HL-60 (cell line): ENCODE results near the gene VCAN.
"Not testable (repeated sequence)": the region's sequence is repeated elsewhere in the genome, so short reads cannot be mapped to it uniquely, and the experiment has no call there.

Source experiments
- DNase-seq, 2 experiments: peaks; one replicate each; pipeline ENCODE4 v3.0.0-alpha.2; 2010 to 2020; ENCODE audit warnings: low read depth in 1 of 2, low spot score in 1 of 2
- H3K27ac ChIP-seq: fragments of 250-450 bp; sonication (Bioruptor Pico); replicated peaks from 2 replicates; pipeline ENCODE4 v1.5.1; 2020; ENCODE audit warnings: mild to moderate bottlenecking, moderate library complexity
- H3K27me3 ChIP-seq: fragments of 250-450 bp; sonication (Bioruptor Pico); 2 replicates; pipeline ENCODE4 v1.5.1; 2021; ENCODE audit warnings: mild to moderate bottlenecking, moderate library complexity; ENCODE audit not compliant: insufficient read depth, poor library complexity, severe bottlenecking
- H3K4me3 ChIP-seq: replicated peaks from 2 replicates; pipeline ENCODE4 v1.5.1; 2011; ENCODE audit warnings: mild to moderate bottlenecking, control low read depth, low read length; ENCODE audit not compliant: insufficient read depth
- CTCF ChIP-seq: IDR thresholded peaks from one replicate; pipeline ENCODE4 v1.5.1; 2011; ENCODE audit warnings: low read length, control low read depth, inconsistent platforms; ENCODE audit not compliant: insufficient read depth
- GABPA ChIP-seq: IDR thresholded peaks from 2 replicates; pipeline ENCODE4 v1.6.1; 2012; ENCODE audit warnings: low read depth
- POLR2AphosphoS5 ChIP-seq: IDR thresholded peaks from 2 replicates; pipeline ENCODE4 v1.6.1; 2012; ENCODE audit warnings: low read depth
- REST ChIP-seq: IDR thresholded peaks from 2 replicates; pipeline ENCODE4 v1.6.1; 2012; ENCODE audit warnings: low read depth; ENCODE audit not compliant: insufficient replicate concordance
- SPI1 ChIP-seq: IDR thresholded peaks from 2 replicates; pipeline ENCODE4 v1.6.1; 2012; ENCODE audit warnings: low read depth, mild to moderate bottlenecking, borderline replicate concordance

The VCAN gene

DNA sequence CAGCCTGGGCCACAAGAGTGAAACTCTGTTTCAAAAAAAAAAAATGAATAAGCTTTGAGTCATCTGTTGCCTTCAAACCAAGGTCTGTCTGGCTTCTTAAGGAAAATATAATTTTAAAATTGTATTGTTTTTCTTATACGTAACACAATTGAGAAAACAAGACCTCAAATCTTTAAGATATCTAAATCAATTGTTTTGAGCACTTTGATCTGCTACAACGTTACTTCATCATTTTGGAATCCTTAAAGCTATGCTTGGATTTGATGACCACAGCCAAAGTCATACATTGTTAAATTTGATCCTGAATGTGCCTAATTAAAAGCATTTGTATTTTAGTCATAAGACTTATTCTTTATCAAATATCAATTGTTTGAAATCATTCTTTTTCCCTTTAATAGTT lies 37.7 kb upstream of the VCAN start:
- no peak for DNase-seq
- Histone ChIP-seq H3K4me3 (no peak overlapping the region), H3K27me3 (no peaks in the 10 kb centered on the region), H3K27ac (no peak overlapping the region)
- no peak for TF ChIP-seq CTCF
- no peak for TF ChIP-seq REST
- no peak for TF ChIP-seq GABPA
- no peak for TF ChIP-seq POLR2AphosphoS5
- no peak for TF ChIP-seq SPI1

DNA sequence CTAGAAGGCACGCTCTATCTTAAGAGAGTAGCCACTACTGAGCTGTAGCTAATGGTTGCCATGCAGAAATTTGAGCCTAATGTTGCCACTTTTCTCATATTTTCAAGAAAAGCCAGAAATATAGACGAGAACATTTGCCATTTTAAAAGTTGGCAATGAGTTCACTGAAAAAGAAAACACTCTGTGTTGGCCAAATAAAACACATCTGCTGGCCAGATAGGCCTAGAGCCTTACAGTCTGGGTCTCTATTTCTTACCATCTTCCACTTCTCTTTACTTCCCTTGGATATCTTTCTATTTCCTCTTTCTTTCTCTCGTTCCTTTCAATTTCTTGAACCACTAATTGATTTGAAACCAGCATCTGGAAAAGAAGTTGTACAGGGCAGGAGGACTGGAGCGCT lies 36.6 kb upstream of the VCAN start:
- no peak overlapping the region for H3K27ac ChIP-seq
- no peak for DNase-seq
- no peaks in the 10 kb centered on the region for H3K27me3 ChIP-seq
- H3K4me3 ChIP-seq, result no peak overlapping the region
- no peak for TF ChIP-seq CTCF
- no peak for TF ChIP-seq GABPA
- no peak for TF ChIP-seq POLR2AphosphoS5
- no peak for TF ChIP-seq SPI1

DNA sequence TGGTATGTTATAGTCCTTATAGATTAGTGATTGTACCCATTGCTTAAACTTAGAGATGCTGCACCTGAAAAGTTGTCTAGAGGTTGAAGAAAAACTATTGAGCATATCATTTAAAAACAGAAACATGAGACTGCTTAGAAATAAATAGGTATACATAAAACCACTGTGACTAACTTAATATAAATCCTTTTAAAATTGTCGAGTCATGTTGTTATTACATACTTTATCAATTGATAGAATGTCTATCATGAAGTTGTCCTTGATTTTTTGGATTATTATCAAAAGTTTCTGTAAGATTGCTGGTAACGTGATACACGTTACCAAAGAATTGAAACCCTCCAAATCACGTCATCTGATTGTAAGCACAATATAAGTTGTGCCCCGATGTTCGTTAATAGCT lies 35.3 kb upstream of the VCAN start:
- no peak overlapping the region for H3K4me3 ChIP-seq
- no peak for DNase-seq
- H3K27me3 ChIP-seq, result no peaks in the 10 kb centered on the region
- no peak overlapping the region for H3K27ac ChIP-seq
- TF ChIP-seq POLR2AphosphoS5 (no peak), REST (no peak), SPI1 (no peak), CTCF (no peak), GABPA (no peak)

- not testable (repeated sequence) for DNase-seq, H3K4me3 ChIP-seq, H3K27me3 ChIP-seq, H3K27ac ChIP-seq
Observed at GRCh38 chr5:83437697-83438096, 33.8 kb upstream of the VCAN start.
